GM12864 (cell line): ENCODE data around the gene SLITRK5.

ENCODE experiments used
- DNase-seq: peaks from one replicate; pipeline ENCODE4 v3.0.0-alpha.2; 2011; ENCODE audit warnings: low read depth
- H3K4me3 ChIP-seq: 2 replicates; pipeline ENCODE4 v1.5.1; 2011; ENCODE audit warnings: mild to moderate bottlenecking, low read depth, low read length, control low read depth
- TF ChIP-seq, protein P1 (sequence below): IDR thresholded peaks from 2 replicates; pipeline ENCODE4 v1.5.1; 2011; ENCODE audit warnings: low read depth, mild to moderate bottlenecking, moderate library complexity, low read length, control low read depth, inconsistent platforms; ENCODE audit errors: missing control alignments

Gene SLITRK5

GRCh38 chr13:87671753-87672605 lies 808 bp downstream of the SLITRK5 start:
- no peak overlapping the region for H3K4me3 ChIP-seq
- TF ChIP-seq, protein P1, sequence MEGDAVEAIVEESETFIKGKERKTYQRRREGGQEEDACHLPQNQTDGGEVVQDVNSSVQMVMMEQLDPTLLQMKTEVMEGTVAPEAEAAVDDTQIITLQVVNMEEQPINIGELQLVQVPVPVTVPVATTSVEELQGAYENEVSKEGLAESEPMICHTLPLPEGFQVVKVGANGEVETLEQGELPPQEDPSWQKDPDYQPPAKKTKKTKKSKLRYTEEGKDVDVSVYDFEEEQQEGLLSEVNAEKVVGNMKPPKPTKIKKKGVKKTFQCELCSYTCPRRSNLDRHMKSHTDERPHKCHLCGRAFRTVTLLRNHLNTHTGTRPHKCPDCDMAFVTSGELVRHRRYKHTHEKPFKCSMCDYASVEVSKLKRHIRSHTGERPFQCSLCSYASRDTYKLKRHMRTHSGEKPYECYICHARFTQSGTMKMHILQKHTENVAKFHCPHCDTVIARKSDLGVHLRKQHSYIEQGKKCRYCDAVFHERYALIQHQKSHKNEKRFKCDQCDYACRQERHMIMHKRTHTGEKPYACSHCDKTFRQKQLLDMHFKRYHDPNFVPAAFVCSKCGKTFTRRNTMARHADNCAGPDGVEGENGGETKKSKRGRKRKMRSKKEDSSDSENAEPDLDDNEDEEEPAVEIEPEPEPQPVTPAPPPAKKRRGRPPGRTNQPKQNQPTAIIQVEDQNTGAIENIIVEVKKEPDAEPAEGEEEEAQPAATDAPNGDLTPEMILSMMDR: no peak
- DNase-seq: no peak

- TF ChIP-seq, protein P1: no peak
- no peak overlapping the region for H3K4me3 ChIP-seq
- DNase-seq: no peak
These were observed 3.1 kb downstream of the SLITRK5 start for GRCh38 chr13:87674247-87674738.

- no peak overlapping the region for H3K4me3 ChIP-seq
- DNase-seq: no peak
- TF ChIP-seq, protein P1: no peak
These were observed 4.7 kb downstream of the SLITRK5 start for GRCh38 chr13:87675851-87676250.

GRCh38 chr13:87676254-87677042 lies 5.3 kb downstream of the SLITRK5 start:
- TF ChIP-seq, protein P1: no peak
- DNase-seq: no peak
- H3K4me3 ChIP-seq: no peak overlapping the region

DNA sequence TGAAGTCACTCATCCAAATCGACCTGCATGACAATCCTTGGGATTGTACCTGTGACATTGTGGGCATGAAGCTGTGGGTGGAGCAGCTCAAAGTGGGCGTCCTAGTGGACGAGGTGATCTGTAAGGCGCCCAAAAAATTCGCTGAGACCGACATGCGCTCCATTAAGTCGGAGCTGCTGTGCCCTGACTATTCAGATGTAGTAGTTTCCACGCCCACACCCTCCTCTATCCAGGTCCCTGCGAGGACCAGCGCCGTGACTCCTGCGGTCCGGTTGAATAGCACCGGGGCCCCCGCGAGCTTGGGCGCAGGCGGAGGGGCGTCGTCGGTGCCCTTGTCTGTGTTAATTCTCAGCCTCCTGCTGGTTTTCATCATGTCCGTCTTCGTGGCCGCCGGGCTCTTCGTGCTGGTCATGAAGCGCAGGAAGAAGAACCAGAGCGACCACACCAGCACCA lies 5.9 kb downstream of the SLITRK5 start:
- no peak overlapping the region for H3K4me3 ChIP-seq

GRCh38 chr13:87677496-87678371 lies 6.6 kb downstream of the SLITRK5 start:
- H3K4me3 ChIP-seq: no peak overlapping the region
- no peak for DNase-seq
- TF ChIP-seq, protein P1: no peak

More for the DNA sequence above, 5.9 kb downstream of the SLITRK5 start:
- DNase-seq: no peak
- TF ChIP-seq, protein P1: no peak
